Measurements from ENCODE around the gene ATP6AP1.

GRCh38 chrX:154481911-154482601, 53.6 kb downstream of the ATP6AP1 start:
- TF ChIP-seq CTCF (conservative IDR thresholded peaks at IDR 0.05; ENCODE audit: low read length) (no peak), EZH2phosphoT487 (IDR thresholded peaks at IDR 0.05; ENCODE audit: borderline replicate concordance) (no peak)

Measured in Loucy (cell line).